GM12865 (cell line): ENCODE measurements around the gene CHD2.

Experiments used
- DNase-seq: peaks from one replicate; pipeline ENCODE4 v3.0.0; 2010; ENCODE audit warnings: low read depth
- H3K4me3 ChIP-seq: 2 replicates; pipeline ENCODE4 v1.5.1; 2011; ENCODE audit warnings: mild to moderate bottlenecking, low read depth, low read length, control low read depth
- CTCF ChIP-seq: IDR thresholded peaks from 2 replicates; pipeline ENCODE4 v1.5.1; 2011; ENCODE audit warnings: low read length, control low read depth, low read depth, inconsistent platforms; ENCODE audit not compliant: insufficient read depth; ENCODE audit errors: missing control alignments

Gene CHD2

GRCh38 chr15:92901995-92902394, 1.9 kb downstream of the CHD2 start:
- TF ChIP-seq CTCF: no peak
- no peak for DNase-seq
- H3K4me3 ChIP-seq: peak overlapping the region; percentile 86

GRCh38 chr15:92902737-92903593, 2.8 kb downstream of the CHD2 start:
- no peak for TF ChIP-seq CTCF
- DNase-seq: peak; percentile 57
- H3K4me3 ChIP-seq: peak overlapping the region; percentile 86

- peak overlapping the region; percentile 86 for H3K4me3 ChIP-seq
- DNase-seq: no peak
- TF ChIP-seq CTCF: no peak
Observed at GRCh38 chr15:92903631-92903965, 3.5 kb downstream of the CHD2 start.

- no peak for TF ChIP-seq CTCF
- DNase-seq: peak; percentile 99
- peak overlapping the region; percentile 86 for H3K4me3 ChIP-seq
Observed at GRCh38 chr15:92903966-92904721, 4.0 kb downstream of the CHD2 start.

- H3K4me3 ChIP-seq: peak overlapping the region; percentile 63
- no peak for TF ChIP-seq CTCF
- no peak for DNase-seq
Observed at GRCh38 chr15:92904722-92905571, 4.8 kb downstream of the CHD2 start.

- peak overlapping the region; percentile 63 for H3K4me3 ChIP-seq
Observed at GRCh38 chr15:92906020-92906419, 5.9 kb downstream of the CHD2 start.

More at GRCh38 chr15:92906020-92906419, 5.9 kb downstream of the CHD2 start:
- TF ChIP-seq CTCF: no peak
- DNase-seq: no peak
